GM19193 (cell line): ENCODE data around the gene ATP6V1A.

Experiments used
- POLR2A ChIP-seq: IDR thresholded peaks from 4 replicates; pipeline ENCODE4 v1.6.1; 2011; ENCODE audit not compliant: insufficient read depth, insufficient read length; ENCODE audit errors: extremely low read depth

Gene ATP6V1A

GRCh38 chr3:113834983-113835382 lies 88.1 kb downstream of the ATP6V1A start:
- TF ChIP-seq POLR2A, result no peak

- TF ChIP-seq POLR2A, result no peak
Observed at GRCh38 chr3:113838631-113839209, 91.9 kb downstream of the ATP6V1A start, which contains the start of gene GRAMD1C. TSS of gene GRAMD1C (plus strand) at chr3:113838788. CDS start at chr3:113838910, 122 bp downstream.

- TF ChIP-seq POLR2A, result no peak
Observed at GRCh38 chr3:113839551-113839950, 92.7 kb downstream of the ATP6V1A start.

- no peak for TF ChIP-seq POLR2A
Observed at GRCh38 chr3:113844622-113845222, 97.9 kb downstream of the ATP6V1A start.

GRCh38 chr3:113847247-113847646 lies 100.4 kb downstream of the ATP6V1A start:
- TF ChIP-seq POLR2A, result no peak

- no peak for TF ChIP-seq POLR2A
Observed at GRCh38 chr3:113847664-113848461, 101.0 kb downstream of the ATP6V1A start.

- no peak for TF ChIP-seq POLR2A
Observed at GRCh38 chr3:113852506-113852905, 105.7 kb downstream of the ATP6V1A start.
